ENCODE data around the gene GAS6.

The GAS6 gene

DNA sequence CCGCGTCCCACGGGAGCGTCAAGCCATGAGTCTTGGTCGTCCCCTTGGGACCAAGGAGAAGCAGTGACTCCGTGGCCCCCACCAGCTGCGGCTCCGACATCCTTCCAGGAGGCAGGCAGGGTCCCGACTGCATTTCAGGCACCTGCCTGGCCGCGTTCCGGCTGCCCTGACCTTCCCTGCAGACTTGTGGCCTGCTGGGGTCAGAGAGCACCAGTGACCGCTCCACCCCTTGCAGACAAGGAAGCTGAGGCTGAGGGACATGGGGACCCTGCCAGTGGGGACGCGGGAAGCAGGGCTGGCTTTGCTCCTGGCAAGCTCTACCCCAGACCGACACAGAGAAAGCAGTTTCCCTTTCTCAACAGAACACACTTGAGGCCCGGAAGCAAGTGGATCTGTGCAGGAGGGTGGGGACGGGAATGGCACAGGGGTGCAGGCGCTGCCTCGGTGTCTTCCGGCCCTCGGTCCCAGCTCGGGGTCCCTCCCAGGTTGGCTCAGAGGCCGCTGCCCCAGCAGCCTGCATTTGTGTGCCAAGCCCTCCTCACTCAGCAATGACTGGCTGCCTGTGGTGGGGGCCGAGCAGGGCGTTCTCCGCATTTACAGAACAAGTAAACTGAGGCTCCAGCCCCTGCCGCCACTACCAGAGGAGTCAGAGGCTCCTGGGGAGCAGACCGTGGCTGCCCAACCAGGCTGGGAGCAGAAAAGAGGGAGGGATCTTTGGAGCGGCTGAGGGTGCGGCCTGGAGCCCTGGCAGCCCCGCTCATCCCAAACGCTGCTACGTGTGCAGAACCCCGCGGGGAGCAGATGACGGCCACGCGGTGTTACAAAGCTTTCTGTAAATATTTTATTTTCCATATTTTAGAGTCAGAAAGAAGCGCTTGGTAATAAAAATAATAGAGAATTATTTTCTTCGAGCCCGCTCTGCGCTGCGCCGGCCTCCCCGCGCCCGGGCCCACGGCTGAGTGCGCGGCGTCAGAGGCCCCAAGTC lies 43.9 kb downstream of the GAS6 start:
- H3F3A ChIP-seq (ENCODE audit: insufficient read depth): no peaks in the 10 kb centered on the region
- H4K20me1 ChIP-seq (ENCODE audit: low read depth, low read length): no peaks in the 10 kb centered on the region
- no peak overlapping the region for H3K9ac ChIP-seq (ENCODE audit: low read length)
- H3K27ac ChIP-seq (ENCODE audit: low read depth, low read length): no peak overlapping the region
- TF ChIP-seq EZH2phosphoT487 (conservative IDR thresholded peaks at IDR 0.05; ENCODE audit: low read length): no peak
- TF ChIP-seq, protein P1, sequence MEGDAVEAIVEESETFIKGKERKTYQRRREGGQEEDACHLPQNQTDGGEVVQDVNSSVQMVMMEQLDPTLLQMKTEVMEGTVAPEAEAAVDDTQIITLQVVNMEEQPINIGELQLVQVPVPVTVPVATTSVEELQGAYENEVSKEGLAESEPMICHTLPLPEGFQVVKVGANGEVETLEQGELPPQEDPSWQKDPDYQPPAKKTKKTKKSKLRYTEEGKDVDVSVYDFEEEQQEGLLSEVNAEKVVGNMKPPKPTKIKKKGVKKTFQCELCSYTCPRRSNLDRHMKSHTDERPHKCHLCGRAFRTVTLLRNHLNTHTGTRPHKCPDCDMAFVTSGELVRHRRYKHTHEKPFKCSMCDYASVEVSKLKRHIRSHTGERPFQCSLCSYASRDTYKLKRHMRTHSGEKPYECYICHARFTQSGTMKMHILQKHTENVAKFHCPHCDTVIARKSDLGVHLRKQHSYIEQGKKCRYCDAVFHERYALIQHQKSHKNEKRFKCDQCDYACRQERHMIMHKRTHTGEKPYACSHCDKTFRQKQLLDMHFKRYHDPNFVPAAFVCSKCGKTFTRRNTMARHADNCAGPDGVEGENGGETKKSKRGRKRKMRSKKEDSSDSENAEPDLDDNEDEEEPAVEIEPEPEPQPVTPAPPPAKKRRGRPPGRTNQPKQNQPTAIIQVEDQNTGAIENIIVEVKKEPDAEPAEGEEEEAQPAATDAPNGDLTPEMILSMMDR (IDR thresholded peaks at IDR 0.05; ENCODE audit: insufficient read depth, low read length, poor library complexity, severe bottlenecking): no peak
- no peaks in the 10 kb centered on the region for H3K36me3 ChIP-seq (ENCODE audit: low read length)
- no peaks in the 10 kb centered on the region for H3K9me2 ChIP-seq (replicated peaks; ENCODE audit: insufficient read depth, low read length)
- no peak overlapping the region for H3K4me3 ChIP-seq (ENCODE audit: insufficient read depth, low read length, poor library complexity, severe bottlenecking)
- H3K27me3 ChIP-seq (ENCODE audit: low read length): no peaks in the 10 kb centered on the region
- H3K79me2 ChIP-seq (ENCODE audit: insufficient read depth, low read length): no peaks in the 10 kb centered on the region
- no peaks in the 10 kb centered on the region for H3K9me3 ChIP-seq (ENCODE audit: insufficient read depth, low read length)
- no peak overlapping the region for H3K4me2 ChIP-seq (ENCODE audit: low read depth, low read length, poor library complexity, severe bottlenecking)
- no peak overlapping the region for H2AFZ ChIP-seq (ENCODE audit: low read depth, low read length, severe bottlenecking)

DNA sequence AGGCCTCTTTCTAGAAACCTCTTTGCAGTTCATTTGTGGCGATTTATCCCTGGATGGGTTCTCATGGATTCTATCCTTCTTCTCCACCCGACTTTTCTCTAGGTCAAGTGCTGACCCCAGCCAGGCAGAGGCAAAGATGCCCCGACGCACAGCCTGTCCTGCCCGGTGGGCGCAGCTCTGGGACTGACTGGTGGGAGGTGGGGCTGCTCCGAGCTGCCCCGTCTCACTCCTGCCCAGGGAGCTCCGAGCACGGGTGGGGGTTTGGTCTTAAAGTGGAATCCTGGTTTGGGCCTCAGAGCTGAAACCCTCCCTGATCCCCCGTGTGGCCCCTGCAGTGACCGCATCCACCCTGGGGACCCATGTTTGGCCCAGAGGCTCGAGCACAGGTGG lies 44.5 kb downstream of the GAS6 start:
- Histone ChIP-seq H3K9me3 (ENCODE audit: insufficient read depth, low read length) (no peaks in the 10 kb centered on the region), H3K27me3 (ENCODE audit: low read length) (no peaks in the 10 kb centered on the region), H4K20me1 (ENCODE audit: low read depth, low read length) (no peaks in the 10 kb centered on the region), H3K4me3 (ENCODE audit: insufficient read depth, low read length, poor library complexity, severe bottlenecking) (no peak overlapping the region), H3K4me2 (ENCODE audit: low read depth, low read length, poor library complexity, severe bottlenecking) (no peak overlapping the region), H3K9me2 (replicated peaks; ENCODE audit: insufficient read depth, low read length) (no peaks in the 10 kb centered on the region), H3F3A (ENCODE audit: insufficient read depth) (no peaks in the 10 kb centered on the region), H3K36me3 (ENCODE audit: low read length) (no peaks in the 10 kb centered on the region), H3K9ac (ENCODE audit: low read length) (no peak overlapping the region), H3K79me2 (ENCODE audit: insufficient read depth, low read length) (no peaks in the 10 kb centered on the region), H2AFZ (ENCODE audit: low read depth, low read length, severe bottlenecking) (no peak overlapping the region), H3K27ac (ENCODE audit: low read depth, low read length) (no peak overlapping the region)
- TF ChIP-seq, protein P1 (IDR thresholded peaks at IDR 0.05; ENCODE audit: insufficient read depth, low read length, poor library complexity, severe bottlenecking): no peak
- TF ChIP-seq EZH2phosphoT487 (conservative IDR thresholded peaks at IDR 0.05; ENCODE audit: low read length): no peak

DNA sequence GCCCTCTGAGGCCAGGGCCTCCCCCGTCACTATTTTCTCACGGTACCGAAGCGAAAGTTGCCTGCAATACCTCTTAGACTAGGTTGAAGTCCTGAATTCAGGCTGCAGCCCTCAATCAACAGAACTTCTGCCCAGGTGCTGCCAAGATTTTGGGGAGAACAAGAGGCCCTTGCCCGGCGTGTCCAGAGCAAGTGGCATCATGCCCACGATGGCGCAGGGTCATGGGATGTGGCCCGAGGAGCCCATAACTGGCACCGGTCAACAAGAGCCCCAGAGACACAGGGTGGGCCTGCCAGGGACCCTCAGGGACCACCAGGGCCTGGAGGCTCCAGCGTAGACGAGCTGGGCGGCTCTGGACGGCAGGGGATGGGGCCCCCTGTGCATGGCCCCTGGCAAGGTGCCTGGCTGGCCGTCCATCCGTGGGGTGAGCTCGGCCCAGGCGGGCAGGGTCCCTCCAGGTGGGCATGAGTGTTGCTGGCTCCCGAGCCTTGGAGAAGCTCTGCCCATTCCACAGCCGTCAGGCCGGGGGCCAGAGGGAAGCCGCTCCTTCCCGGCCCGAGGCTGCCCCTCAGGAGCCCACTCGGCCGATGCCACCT lies 45.1 kb downstream of the GAS6 start:
- Histone ChIP-seq H3K27ac (ENCODE audit: low read depth, low read length) (no peak overlapping the region), H3K79me2 (ENCODE audit: insufficient read depth, low read length) (no peaks in the 10 kb centered on the region), H3K36me3 (ENCODE audit: low read length) (no peaks in the 10 kb centered on the region), H3K4me3 (ENCODE audit: insufficient read depth, low read length, poor library complexity, severe bottlenecking) (no peak overlapping the region), H2AFZ (ENCODE audit: low read depth, low read length, severe bottlenecking) (no peak overlapping the region), H3K9ac (ENCODE audit: low read length) (no peak overlapping the region), H3K9me3 (ENCODE audit: insufficient read depth, low read length) (no peaks in the 10 kb centered on the region), H3F3A (ENCODE audit: insufficient read depth) (no peaks in the 10 kb centered on the region), H3K4me2 (ENCODE audit: low read depth, low read length, poor library complexity, severe bottlenecking) (no peak overlapping the region), H3K27me3 (ENCODE audit: low read length) (no peaks in the 10 kb centered on the region), H3K9me2 (replicated peaks; ENCODE audit: insufficient read depth, low read length) (no peaks in the 10 kb centered on the region), H4K20me1 (ENCODE audit: low read depth, low read length) (no peaks in the 10 kb centered on the region)
- no peak for TF ChIP-seq EZH2phosphoT487 (conservative IDR thresholded peaks at IDR 0.05; ENCODE audit: low read length)
- TF ChIP-seq, protein P1 (IDR thresholded peaks at IDR 0.05; ENCODE audit: insufficient read depth, low read length, poor library complexity, severe bottlenecking): no peak

Data from SU-DHL-6 (cell line).